ENCODE results near the gene HMCN2.

DNA sequence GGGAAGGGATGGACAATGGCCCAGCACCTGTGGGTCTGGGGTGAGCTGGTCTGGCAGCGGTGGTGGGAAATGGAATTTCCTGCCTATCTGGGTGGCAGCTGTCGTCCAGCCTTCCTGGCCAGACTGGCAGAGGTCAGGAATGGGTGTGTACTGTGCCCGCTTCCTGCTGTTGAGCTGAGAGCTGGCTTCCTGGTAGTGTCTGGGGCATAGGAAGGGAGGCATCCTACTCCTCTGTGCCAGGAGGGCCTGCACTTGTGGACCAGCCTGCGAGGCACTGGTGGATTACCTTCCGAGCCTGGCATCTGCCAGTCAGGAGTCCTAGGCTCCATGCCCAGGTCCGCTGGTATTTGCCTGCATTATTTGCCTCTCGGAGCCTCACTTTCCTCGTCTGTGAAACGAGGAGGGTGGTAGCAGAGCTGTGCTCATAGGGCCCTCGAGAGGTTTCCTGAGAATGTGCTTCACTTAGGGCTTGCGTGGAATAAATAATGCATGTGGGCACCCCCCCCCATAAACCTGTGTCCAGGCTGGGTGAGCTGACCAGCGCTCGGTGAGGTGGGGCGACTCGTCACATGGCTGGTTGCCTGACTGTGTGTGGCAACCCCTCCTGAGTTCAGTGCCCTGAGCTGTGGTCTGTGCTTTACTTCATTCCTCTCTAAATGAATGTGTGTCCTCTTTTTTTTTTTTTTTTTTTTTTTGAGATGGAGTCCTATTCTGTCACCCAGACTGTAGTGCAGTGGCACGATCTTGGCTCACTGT lies 47.7 kb downstream of the HMCN2 start:
- no peak for TF ChIP-seq POLR2A (IDR thresholded peaks at IDR 0.05; ENCODE audit: low read length)
- no peak for TF ChIP-seq GATA1 (IDR thresholded peaks at IDR 0.05; ENCODE audit: low read depth, low read length)

All from erythroblast (primary cell).